Measurements from ENCODE around the gene YPEL1. TPM values are rescaled to one million over a fixed set of nuclear protein-coding genes. Genes with fewer than 3 reads are reported as not detected.
A peak's percentile ranks its signal among the peaks of the same experiment; 100 is the strongest.
"Not testable (repeated sequence)": the region's sequence is repeated elsewhere in the genome, so short reads cannot be mapped to it uniquely, and the experiment has no call there.

The YPEL1 gene
- total RNA-seq, 1 experiment from 2014 or later = 0.80 TPM

DNA sequence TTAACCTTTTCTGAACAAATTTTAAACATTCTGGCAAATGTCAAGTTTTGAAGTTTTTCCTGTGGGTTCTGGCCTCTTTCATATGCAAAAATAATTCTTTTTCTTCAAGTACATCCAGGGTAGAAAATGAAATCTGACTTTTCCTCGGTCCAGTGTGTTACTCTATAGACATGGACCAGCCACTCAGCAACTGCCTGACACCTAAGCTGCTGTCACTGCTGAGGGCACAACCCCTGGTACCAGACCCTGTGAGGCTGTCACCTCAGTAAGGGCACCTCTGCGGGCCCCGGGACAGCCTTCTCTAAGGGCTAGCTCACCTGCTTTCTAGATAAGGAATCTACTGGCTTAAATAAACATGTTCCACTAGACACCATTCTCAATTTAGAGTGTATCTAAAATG lies 36.0 kb downstream of the YPEL1 start:
- no peak for DNase-seq (ENCODE audit: low read depth)

DNA sequence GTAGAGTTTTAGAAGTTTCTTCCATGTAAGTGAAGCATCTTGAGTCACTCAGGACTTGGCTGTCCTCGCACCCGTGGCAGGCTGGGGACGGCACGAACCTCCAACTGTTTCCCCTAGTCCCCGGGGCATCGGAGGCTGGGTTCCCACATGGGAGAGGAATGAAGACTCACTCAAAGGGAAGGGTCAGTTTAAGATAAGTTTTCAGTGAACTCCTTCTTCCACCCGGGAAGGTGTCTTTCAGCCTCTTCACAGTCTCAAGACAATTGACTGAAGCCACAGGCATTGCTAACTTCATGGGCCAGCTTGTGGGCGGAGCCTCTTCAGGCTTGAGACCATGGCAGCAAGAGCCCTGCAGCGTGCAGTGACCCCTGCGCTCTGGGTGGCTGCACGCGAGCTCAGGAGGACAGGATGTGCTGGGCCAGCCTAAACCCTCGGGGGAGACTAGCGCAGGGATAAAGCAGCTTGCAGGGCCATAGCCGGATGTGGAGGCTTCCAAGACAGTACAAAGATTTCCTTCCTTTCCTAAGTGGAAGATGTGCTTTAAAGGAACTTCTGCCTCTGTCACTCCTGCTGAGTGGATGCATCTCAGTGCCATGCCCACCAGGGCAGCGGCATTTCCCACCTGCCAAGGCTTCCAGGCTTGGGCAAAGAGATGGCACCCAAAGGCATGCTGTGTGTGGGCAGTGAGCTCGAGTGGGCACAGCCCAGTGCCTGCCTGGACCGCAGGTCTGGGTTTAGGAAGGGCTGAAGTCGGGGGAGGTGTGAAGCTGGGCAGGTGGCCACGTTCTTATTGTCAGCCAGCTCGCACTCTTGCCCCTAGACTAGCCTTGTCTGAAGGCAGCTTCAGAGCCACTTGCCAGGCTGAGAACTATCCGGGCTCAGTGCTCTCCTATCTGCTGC lies 36.9 kb downstream of the YPEL1 start:
- no peak for DNase-seq (ENCODE audit: low read depth)

DNA sequence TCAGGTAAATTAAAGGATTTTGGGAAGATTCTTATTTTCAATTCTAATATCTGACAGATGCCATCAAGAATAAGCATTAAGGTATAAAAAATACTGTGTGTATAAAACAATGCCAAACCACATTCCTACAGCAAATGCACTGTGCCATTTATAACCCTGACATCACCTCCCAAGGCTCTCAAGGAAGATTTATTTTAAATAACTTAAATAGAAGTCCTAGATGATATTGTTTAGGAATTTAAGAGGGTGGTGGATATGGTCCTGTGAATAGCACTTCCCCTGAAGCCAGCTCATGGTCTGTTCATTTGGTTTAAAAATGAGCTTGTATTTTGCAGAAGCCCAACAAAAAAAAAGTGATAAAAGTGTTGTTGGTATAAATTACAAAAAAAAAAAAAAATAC lies 37.7 kb downstream of the YPEL1 start:
- DNase-seq (ENCODE audit: low read depth) = no peak

DNA sequence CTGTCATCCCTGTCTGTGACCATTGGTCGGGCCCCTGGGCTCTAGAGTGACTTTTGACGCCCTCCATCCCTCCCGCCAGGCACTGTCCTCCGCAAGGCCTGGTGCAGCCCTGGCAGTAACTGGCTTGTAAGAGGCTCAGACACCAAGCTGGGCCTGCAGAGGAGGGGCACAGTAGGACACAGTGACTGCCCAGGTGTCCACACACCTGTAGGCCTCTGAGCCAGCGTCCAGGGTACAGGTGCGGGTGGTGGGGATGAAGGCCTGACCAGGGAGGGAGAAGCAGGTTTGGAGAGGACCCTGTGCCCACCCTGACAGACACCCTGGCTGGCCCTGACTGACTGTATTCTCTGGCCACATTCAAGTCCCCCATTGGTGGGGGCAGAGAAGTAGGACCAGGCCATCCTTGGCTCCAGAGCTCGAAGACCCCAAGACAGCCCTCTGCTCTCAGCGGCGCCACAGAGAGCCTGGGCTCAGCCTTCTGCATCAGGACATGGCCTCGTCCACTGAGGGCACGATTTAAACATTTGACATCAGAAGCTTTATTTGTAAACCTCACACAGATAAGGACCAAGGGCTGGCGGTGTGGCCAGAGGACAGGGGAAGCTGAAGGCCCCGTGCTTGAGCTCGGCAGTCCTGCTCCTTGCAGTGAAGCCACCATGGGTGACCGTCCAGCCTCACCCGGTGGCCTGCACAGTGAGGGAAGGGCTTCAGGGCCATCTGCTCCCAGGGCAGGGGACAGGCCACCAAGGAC lies 38.4 kb downstream of the YPEL1 start:
- no peak for DNase-seq (ENCODE audit: low read depth)

DNA sequence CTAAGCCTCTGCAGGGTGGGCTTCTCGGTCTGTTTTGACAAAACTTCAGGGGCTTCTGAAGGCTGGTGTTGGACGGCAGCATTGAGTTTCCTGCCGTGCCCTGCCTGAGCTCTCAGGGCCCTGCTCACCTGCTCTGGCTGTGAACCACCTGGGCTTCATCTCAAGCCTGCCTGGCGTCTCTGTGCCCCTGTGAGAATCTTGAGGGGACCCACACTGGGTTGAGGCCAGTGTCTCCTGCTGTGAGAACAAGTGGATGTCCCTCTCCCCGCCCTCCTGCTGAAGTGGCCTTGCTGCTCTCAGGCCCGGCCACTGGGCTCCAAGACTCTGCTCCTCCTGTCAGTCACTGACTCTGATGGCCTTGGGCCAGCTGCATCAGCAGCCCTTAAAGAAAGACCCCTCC lies 39.5 kb downstream of the YPEL1 start:
- DNase-seq (ENCODE audit: low read depth) = no peak

DNA sequence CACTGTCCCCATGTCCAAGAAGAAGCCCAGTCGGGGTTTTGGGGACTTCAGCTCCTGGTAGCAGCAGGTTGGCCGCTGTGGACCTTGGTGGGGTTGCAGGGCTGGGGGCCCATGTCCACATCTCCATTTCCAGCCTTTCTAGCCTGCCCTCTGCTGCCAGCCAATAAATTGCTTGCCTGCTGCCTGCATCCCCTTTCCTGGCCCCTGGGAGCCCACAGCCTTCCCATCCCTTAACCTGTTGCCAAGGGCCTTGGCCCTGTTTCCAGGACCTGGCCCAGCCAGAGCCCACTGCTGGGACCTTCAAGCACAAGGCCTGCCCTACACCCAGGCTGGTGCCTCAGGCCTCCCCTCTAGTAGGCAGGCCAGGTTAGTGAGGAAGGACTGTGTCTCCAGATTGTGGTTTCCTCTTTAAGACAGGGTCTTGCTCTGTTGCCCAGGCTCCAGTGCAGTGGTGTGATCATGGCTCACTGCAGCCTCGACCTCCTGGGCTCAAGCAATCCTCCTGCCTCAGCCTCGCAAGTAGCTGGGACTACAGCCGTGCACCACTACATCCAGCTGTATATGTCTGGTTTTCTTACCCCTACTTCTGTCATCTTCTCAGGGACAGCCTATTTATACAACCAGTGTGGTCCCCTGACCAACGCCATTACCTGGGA lies 40.0 kb downstream of the YPEL1 start:
- DNase-seq (ENCODE audit: low read depth) = no peak

DNA sequence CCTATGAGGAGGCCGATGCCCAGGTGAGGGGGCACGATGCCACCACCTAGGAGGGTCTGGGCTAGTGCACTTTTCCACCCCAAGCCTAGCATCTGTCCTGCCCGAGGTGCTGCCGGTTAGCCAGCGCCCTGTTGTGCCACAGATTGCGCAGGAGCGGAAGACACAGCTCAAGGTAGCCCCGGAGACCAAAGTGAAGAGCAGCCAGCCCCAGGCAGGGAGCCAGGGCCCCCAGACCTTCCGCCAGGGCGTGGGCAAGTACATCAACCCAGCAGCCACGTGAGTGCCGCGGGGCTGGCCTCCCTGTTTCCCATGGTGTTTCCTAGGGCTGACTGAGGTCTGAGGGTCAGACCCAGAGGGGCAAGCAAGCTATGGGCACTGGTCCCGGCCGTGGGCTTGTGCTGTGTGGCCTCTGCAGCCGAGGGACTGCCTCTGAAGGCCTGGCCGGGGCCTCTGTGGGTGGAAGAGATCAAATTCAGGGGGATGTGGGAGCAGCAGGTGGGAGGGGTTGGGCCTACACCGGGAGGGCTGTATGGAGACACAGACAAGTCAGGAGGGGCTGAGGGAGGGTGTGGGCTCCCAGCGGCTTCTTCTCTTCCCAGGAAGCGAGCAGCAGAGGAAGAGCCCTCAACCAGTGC lies 40.7 kb downstream of the YPEL1 start:
- DNase-seq (ENCODE audit: low read depth) = no peak

DNA sequence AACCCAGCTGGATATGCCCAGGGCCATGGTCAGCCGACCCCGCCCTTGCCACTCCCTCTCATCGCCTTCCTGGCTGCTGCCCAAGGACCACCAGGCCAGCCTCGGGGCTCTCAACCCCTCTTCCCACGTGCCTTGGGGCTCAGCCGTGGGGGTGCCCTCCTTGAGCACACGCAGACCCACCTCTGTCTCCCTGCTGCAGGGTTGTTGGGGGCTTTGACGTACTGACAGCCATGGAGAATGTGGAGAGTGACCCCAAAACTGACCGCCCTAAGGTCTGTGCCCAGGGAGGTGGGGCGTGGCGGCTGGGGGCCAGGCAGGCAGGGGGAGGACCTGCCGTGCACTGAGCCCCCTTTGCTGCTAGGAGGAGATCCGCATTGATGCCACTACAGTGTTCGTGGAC lies 41.2 kb downstream of the YPEL1 start:
- no peak for DNase-seq (ENCODE audit: low read depth)

DNA sequence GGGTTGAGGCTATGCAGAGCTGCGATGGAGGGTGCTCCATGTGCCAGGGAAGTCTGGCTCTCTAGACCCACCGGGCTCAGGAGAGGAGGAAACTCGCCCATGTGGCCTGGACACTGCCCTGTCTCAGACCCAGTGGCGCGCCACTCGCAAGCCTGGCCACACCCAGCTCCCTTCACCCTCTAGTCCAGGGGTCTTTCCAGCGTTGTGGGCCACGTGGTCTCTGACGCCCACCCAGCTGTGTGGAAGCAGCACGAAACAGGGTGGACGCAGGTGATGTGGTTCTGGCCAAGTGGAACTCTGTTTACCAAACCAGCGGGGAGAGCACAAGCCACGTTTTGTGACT lies 41.6 kb downstream of the YPEL1 start:
- DNase-seq (ENCODE audit: low read depth) = no peak

DNA sequence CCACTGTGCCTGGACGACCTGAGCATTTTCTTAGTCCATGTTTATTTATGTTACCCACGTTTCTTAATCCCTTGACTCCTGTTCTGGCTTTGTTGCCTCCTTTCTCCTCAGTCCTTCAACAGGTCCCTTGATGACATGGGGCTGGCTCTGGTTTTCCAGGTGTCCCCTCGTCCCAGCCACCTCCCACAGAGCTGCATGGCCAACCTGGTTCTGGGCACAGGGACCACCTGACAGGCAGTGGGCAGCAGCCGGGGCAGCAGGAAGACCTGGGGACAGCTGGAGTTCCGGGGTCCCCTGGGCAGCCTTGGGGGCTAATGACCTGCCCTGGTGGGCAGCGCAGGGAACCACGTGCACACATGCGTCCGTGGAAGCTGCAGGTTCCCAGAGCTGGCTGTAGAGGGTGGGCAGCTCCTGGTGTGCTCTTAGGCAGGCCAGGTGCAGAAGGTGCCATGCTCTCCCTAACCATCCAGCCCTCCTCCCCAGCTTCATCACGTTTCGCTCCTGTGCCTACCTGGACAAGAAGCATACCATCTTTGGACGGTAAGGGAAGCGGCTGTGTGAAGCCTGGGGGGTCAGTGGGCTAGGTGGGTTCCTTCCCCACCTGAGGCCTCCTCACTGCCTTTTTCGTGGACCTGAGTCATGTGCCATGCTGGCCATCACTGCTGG lies 42.1 kb downstream of the YPEL1 start:
- no peak for DNase-seq (ENCODE audit: low read depth)

DNA sequence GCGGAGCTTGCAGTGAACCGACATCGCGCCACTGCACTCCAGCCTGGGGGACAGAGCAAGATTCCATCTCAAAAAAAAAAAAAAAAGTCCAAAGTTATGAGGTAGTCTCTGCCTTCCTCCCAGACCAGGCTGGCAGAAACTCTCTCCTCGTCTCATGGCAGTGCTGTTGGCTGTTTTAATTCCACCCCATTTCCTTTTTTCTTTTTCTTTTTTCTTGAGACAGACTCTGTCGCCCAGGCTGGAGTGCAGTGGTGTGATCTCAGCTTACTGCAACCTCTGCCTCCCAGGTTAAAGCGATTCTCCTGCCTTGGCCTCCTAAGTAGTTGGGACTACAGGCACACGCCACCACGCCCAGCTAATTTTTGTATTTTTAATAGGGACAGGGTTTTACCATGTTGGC lies 42.7 kb downstream of the YPEL1 start:
- not testable (repeated sequence) for DNase-seq (ENCODE audit: low read depth)

DNA sequence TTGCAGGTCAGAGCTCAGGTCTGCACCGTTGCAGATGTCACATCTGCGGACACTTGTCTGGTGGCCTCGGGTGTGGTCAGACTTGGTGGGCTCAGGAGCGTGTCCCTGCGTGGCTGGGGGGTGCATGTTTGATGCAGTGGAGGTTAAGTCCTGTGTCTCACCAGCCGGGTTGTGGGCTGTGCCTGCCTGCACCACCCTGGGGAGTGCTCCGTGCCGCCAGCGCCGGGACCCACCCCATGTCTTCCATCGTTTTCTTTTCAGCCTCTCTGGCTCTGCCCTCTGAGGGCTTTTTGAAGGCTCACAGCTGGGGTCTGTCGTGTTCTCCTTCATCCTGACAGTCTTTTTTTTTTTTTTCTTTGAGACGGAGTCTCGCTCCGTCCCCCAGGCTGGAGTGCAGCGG lies 43.8 kb downstream of the YPEL1 start:
- no peak for DNase-seq (ENCODE audit: low read depth)

DNA sequence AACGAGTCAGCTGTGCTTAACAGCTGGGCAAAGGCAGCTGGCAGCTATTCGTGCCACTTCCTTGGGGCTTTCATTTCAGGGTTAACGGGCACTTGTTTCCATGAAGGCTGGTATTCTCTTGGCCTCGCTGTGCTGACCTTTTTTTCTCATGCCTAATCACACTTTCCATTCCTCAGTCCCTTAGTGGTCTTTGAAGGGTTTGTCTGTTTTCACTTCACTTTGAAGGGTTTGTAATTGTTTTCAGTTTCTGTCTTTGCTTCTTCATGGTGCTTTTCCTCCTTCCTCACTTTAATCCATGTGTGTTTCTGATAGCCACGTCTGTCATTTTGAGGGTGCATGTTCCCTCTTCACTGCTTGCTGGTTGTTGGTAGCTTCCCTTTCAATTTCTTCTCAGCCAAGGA lies 45.2 kb downstream of the YPEL1 start:
- peak; percentile 69 for DNase-seq (ENCODE audit: low read depth)

DNA sequence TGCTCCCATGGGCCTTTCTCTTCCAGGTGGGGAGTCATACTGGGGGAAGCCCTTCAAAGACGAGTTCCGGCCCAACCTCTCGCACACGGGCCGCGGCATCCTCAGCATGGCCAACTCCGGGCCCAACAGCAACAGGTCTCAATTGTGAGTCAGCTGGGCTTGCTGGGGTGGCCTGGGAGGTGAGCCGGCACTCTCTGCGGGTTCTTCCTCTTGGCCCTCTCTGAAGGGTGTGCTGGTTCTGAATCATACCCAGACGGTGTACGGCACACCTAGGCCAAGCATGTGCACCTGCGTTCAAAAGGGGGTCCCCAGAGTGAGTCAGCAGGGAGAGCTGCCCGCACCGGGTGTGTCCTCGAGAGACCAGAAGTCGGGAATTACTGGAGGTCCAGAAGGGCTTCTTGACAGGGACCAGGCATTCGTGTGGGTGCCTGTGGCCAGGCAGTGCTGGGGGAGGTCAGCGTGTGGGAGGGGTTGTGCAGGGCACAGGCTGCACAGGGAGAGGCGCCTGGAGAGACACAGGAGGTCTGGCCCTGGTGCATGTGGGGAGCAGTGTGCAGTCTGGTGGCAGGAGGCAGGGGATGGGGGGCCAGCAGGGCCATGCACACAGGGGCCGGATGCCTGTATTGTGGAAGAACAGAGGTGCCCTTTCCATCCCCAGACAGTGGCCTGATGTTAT lies 46.8 kb downstream of the YPEL1 start:
- no peak for DNase-seq (ENCODE audit: low read depth)

DNA sequence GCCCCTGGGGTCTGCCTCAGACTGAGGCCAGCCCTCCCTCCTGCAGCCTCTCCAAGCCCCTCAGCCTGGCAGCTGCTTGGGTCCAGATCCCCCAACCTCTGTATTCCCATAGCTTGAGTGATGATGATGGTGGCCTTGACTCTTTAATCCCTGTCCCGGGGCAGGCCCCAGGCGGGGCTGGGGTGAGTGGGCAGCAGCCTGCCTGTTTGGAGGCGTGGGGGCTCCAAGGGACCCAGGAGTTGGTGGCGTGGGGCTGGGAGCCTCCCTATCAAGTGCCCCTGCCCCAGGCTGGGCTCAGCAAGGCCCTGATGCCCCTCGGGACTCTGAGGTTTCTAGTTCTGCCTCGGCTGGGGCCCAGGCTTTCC lies 47.3 kb downstream of the YPEL1 start:
- DNase-seq (ENCODE audit: low read depth) = no peak

DNA sequence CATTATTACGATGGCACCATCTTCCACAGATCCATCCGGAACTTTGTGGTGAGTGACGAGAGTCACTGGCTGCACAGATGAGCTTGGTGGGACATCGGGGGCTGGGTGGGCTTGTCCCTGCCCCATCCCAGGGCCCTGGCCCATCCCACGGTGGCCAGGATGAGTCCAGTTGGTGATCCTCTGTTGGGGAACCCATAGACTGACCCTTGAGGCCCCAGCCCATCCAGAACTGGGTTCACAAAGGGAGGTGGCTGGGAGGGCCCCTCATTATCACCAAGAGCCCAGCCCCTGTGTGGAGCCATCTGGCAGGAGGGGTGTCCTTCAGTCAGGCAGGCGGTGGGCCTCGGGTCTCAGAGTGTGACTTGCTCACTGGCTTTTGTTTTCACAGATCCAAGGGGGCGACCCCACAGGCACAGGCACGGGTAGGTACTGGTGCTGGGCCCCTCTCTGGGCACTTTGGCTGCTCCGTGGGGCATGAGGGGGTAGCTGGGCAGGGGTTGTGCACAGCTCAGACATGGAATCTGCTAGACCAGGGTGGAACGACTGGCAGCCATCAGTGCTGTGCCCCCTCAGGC lies 47.8 kb downstream of the YPEL1 start:
- no peak for DNase-seq (ENCODE audit: low read depth)

DNA sequence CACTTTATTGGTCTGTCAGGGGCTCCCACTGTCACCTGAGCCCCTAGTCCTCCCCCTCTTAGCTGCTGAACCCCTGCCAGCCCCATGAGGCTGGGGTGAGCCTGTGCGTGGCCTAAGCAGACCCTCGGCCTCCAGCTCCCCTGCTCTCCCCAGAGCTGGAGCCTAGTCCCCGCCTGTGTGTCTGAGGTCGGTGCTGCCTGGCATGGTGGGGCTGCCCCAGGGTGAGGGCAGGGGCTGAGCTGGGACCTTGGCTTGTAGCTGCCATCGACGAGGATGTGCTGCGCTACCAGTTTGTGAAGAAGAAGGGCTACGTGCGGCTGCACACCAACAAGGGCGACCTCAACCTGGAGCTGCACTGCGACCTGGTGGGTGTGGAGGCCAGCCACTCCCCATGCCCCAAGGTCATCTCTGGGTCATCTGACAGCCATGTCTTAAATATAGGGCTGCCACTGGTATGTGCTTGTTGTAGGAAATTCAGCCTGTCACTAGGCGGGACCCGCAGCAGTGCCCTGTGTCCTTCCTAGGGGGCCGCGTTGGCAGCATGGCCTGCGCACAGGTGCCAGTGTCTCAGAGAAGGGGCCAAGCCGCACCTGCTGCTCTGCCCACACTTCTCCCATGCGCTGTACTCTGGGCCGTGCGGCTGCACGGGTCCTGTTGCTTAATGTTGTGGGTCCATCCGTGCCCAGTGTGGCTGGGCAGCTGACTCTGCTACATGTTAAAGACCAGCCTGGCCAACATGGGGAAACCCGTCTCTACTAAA lies 48.8 kb downstream of the YPEL1 start:
- DNase-seq (ENCODE audit: low read depth) = no peak

DNA sequence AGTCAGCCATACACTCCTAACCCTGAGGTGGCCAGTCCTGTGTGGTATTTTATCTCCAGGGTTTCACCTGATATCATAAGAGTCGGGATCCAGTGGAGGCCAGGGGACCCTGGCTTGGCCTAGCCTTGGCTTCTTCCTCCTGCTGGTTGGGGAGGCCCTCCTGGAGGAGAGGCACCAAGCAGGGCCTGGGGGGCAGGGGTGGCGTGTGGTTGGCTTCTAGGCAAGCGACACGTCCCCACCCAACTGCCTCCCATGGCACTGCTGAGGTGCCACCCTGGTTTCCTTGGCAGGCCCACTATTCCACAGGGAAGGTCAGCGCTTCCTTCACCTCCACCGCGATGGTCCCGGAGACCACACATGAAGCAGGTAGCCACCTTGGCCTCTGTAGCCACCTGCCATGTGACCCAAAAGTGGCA lies 49.4 kb downstream of the YPEL1 start:
- DNase-seq (ENCODE audit: low read depth) = no peak

DNA sequence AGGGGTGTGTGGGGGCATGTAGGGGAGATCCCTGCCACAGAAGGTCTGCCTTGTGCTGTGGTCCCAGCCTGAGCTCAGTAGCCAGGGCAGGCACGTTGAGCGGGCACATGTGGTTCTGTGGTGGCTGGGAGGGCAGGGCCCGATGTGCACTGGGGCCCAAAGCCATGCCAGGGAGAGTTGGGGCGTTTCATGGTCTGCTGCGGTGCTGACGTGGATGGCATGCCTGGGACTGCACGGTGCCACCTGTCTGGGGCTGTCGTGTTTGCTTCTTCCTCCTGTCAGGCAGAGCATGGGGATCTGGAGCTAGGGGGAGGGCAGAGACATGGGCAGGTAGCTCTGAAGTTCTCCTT lies 50.5 kb downstream of the YPEL1 start:
- DNase-seq (ENCODE audit: low read depth) = no peak

All from LHCN-M2 (cell line).